CD14-positive monocyte (primary cell): ENCODE data around the gene TTC38. TPM values are rescaled to one million over a fixed set of nuclear protein-coding genes. Genes with fewer than 3 reads are reported as not detected.
A peak's percentile ranks its signal among the peaks of the same experiment; 100 is the strongest.

Experiments used
- DNase-seq, 3 donors: peaks; one replicate each; pipeline ENCODE4 v3.0.0-alpha.2; 2011 to 2022
- H2AFZ ChIP-seq: 2 replicates; pipeline ENCODE4 v1.6.0; 2012; ENCODE audit warnings: mild to moderate bottlenecking, low read depth, low read length, inconsistent platforms; ENCODE audit not compliant: insufficient read depth, poor library complexity, severe bottlenecking
- H3K27ac ChIP-seq, 2 donors: 1 replicate in 1 of 2; 2 replicates in 1 of 2; pipeline ENCODE4 v1.5.1; 2012 to 2013; ENCODE audit warnings: low read length in 2 of 2, control low read depth in 1 of 2, inconsistent platforms in 1 of 2, low read depth in 1 of 2, mild to moderate bottlenecking in 1 of 2
- H3K27me3 ChIP-seq, 2 donors: one replicate each; pipeline versions ENCODE4 v1.6.0 to v1.6.1; 2011 to 2013; ENCODE audit warnings: low read length in 2 of 2; ENCODE audit not compliant: control insufficient read depth in 2 of 2, insufficient read depth in 2 of 2
- H3K36me3 ChIP-seq, 2 donors: replicated peaks in 1 of 2; 1 replicate in 1 of 2; 2 replicates in 1 of 2; pipeline versions ENCODE4 v1.5.1 to v1.6.1; 2012 to 2013; ENCODE audit warnings: low read length in 2 of 2, control low read depth in 1 of 2, inconsistent platforms in 1 of 2, mild to moderate bottlenecking in 1 of 2; ENCODE audit not compliant: insufficient read depth in 2 of 2, control insufficient read depth in 1 of 2
- H3K4me1 ChIP-seq, 2 donors: 1 replicate in 1 of 2; 2 replicates in 1 of 2; pipeline versions ENCODE4 v1.5.1 to v1.6.1; 2012 to 2013; ENCODE audit warnings: low read length in 2 of 2, control low read depth in 1 of 2, inconsistent platforms in 1 of 2, mild to moderate bottlenecking in 1 of 2, moderate library complexity in 1 of 2; ENCODE audit not compliant: insufficient read depth in 2 of 2, control insufficient read depth in 1 of 2
- H3K4me2 ChIP-seq: replicated peaks from 2 replicates; pipeline ENCODE3; 2012; ENCODE audit warnings: low read length, moderate library complexity, mild to moderate bottlenecking; ENCODE audit not compliant: poor library complexity, severe bottlenecking; ENCODE audit errors: extremely low read depth
- H3K4me3 ChIP-seq, 3 experiments: fragments of 200-600 bp in 1 of 3; sonication (generic) in 1 of 3; replicated peaks in 1 of 3; 1 replicate in 2 of 3; 2 replicates in 1 of 3; pipeline ENCODE4 v1.5.1; 2011 to 2013; ENCODE audit warnings: low read length in 3 of 3, mild to moderate bottlenecking in 3 of 3, control low read depth in 2 of 3, low read depth in 2 of 3, inconsistent platforms in 1 of 3, moderate library complexity in 1 of 3
- H3K79me2 ChIP-seq: 2 replicates; pipeline ENCODE4 v1.6.0; 2012; ENCODE audit warnings: mild to moderate bottlenecking, control low read depth, inconsistent platforms, low read length, moderate library complexity; ENCODE audit not compliant: insufficient read depth
- H3K9ac ChIP-seq: 2 replicates; pipeline ENCODE4 v1.6.0; 2017; ENCODE audit warnings: low read length, mild to moderate bottlenecking; ENCODE audit not compliant: insufficient read depth, poor library complexity, severe bottlenecking
- H3K9me3 ChIP-seq, 2 donors: replicated peaks in 1 of 2; 1 replicate in 1 of 2; 2 replicates in 1 of 2; pipeline versions ENCODE4 v1.5.1 to v1.6.1; 2012 to 2013; ENCODE audit warnings: low read length in 2 of 2, control low read depth in 1 of 2; ENCODE audit not compliant: control insufficient read depth in 1 of 2, insufficient read depth in 1 of 2
- H4K20me1 ChIP-seq: 2 replicates; pipeline ENCODE4 v1.6.0; 2012; ENCODE audit warnings: mild to moderate bottlenecking, low read length, control low read depth, moderate library complexity; ENCODE audit not compliant: insufficient read depth
- H3K27ac Mint-ChIP-seq, 7 donors: one replicate each; pipeline ENCODE4 v1.8.0; 2020; ENCODE audit warnings: mild to moderate bottlenecking in 7 of 7, mixed read lengths in 7 of 7, moderate library complexity in 6 of 7, inconsistent platforms in 2 of 7
- H3K27me3 Mint-ChIP-seq, 3 donors: one replicate each; pipeline ENCODE4 v1.8.0; 2021 to 2022; ENCODE audit warnings: low read depth in 3 of 3, mild to moderate bottlenecking in 3 of 3, mixed read lengths in 3 of 3, moderate library complexity in 3 of 3, inconsistent platforms in 1 of 3
- H3K36me3 Mint-ChIP-seq, 2 donors: one replicate each; pipeline ENCODE4 v1.8.0; 2020; ENCODE audit warnings: mixed read lengths in 2 of 2, inconsistent platforms in 1 of 2, mild to moderate bottlenecking in 1 of 2
- H3K4me1 Mint-ChIP-seq: one replicate; pipeline ENCODE4 v1.8.0; 2020; ENCODE audit warnings: mild to moderate bottlenecking, mixed read lengths
- H3K4me3 Mint-ChIP-seq, 2 donors: one replicate each; pipeline ENCODE4 v1.8.0; 2020; ENCODE audit warnings: mild to moderate bottlenecking in 2 of 2, mixed read lengths in 2 of 2, moderate library complexity in 1 of 2
- H3K9me3 Mint-ChIP-seq, 7 donors: one replicate each; pipeline ENCODE4 v1.8.0; 2020 to 2022; ENCODE audit warnings: mixed read lengths in 7 of 7, mild to moderate bottlenecking in 6 of 7, moderate library complexity in 6 of 7, inconsistent platforms in 2 of 7
- WGBS: methylation state at CpG from one replicate; pipeline ENCODE4 v1.1.5; 2013; ENCODE audit warnings: missing lambda C conversion rate; ENCODE audit not compliant: insufficient coverage; 5-methylcytosine and 5-hydroxymethylcytosine counted together
- intact Hi-C, 2 donors: fragments of 100-400 bp; cut with micrococcal nuclease; formaldehyde crosslinking; loops; one replicate each; pipeline versions ENCODE4 v1.15.0 to v1.15.1; 2023
- polyA plus RNA-seq, 3 donors: library from polyadenylated mRNA; depleted of rRNA in 1 of 3; unstranded in 2 of 3; stranded (reverse) in 1 of 3; fragments of 300-500 nt in 2 of 3; fragments of >200 nt in 1 of 3; fragmentation: Illumina TruSeq in 2 of 3; gene quantifications; 1 replicate in 2 of 3; 2 replicates in 1 of 3; pipeline ENCODE4 v1.2.3, GENCODE V29; 2012 to 2021
- TF ChIP-seq, protein P1 (sequence below): fragments of 200-600 bp; IDR thresholded peaks from one replicate; pipeline ENCODE4 v1.8.0; 2022; ENCODE audit warnings: antibody characterized with exemption, mild to moderate bottlenecking

The TTC38 gene
- polyA plus RNA-seq, 3 donors: 14.7 to 22.5 (median 17.0) TPM

DNA sequence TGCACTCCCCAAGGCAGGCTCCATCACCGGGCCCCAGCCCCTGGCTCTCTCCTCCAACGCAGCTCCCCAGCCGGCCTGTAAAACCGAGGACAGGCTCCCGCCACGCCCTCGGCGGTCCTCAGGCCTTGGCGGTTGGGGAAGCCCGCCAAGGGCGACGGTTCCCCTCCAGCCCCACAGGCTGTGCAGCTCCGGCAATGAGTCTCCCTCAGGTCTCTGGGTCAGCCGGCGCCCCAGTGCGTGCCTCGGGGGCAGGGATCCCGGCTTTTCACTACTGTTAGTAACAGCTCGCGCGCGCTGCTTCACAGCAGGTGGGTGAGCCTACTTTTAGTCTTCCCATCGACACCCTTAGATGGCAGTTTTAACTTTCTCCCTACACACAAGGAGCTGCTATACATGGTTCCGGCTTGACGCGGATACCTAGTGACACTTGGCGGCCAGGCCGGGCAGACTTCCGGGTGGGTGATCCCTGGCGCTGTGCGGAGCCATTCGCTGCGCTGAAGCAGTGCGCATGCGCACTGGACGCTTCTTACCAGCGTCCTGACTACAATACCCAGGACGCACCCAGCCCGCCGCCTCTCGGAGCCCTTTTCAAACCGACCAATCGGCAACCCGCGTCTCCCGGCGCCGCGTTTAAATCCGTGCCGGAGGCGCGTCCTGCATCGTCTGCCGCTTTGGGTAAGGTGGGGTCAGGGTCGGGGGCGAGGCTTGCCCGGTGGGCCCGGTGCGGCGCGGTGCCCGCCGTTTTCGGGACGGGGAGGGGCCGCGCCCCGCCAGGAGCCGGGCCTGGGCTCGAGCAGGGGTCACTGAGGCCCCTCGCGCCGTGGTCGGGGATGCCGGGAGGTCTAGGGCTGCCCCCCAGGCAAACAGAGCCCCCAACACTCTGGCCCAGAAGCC lies 28.7 kb downstream of the TTC38 start, which contains the start of gene GTSE1:
TSS of gene GTSE1 (plus strand) at position 614 of the 894 bp plus-strand sequence. CDS start 531 bp downstream, outside the sequence.
- Mint-ChIP-seq H3K27ac (peak within 1 kb of the TSS; percentile 94 to 97 (median 96)), H3K36me3 (peaks cover 28 to 39% of the 10 kb centered on the region in 2 donors), H3K27me3 (no peaks in the 10 kb centered on the region), H3K4me3 (peak within 1 kb of the TSS; percentile 83 to 92), H3K9me3 (peaks cover 3 to 7% (median 7%) of the 10 kb centered on the region in 7 donors), H3K4me1 (peaks cover 49% of the 10 kb centered on the region)
- H3K9me3 ChIP-seq: peaks cover 0 to 9% of the 10 kb centered on the region in 2 donors
- peaks cover 18 to 36% of the 10 kb centered on the region in 2 donors for H3K36me3 ChIP-seq
- peak within 1 kb of the TSS; percentile 89 for H2AFZ ChIP-seq
- H4K20me1 ChIP-seq: no peaks in the 10 kb centered on the region
- H3K79me2 ChIP-seq: peaks cover 45% of the 10 kb centered on the region
- WGBS: 1% methylated on average over 74 of the region's 76 CpGs
- H3K27ac ChIP-seq: peak within 1 kb of the TSS; percentile 90 to 96
- peaks cover 35 to 47% of the 10 kb centered on the region in 2 donors for H3K4me1 ChIP-seq
- intact Hi-C loops: loop anchor here (1.0 to 10.0 kb wide), 4 partner anchors 38 to 302 kb away; partner anchors contain the start of gene TRMU (in 1 of the 2)
- H3K9ac ChIP-seq: peak within 1 kb of the TSS; percentile 75
- no peaks in the 10 kb centered on the region for H3K27me3 ChIP-seq
- peak within 1 kb of the TSS; percentile 52 to 84 (median 74) for H3K4me3 ChIP-seq
- peak; percentile 97 to 100 (median 99) for DNase-seq
- TF ChIP-seq, protein P1, sequence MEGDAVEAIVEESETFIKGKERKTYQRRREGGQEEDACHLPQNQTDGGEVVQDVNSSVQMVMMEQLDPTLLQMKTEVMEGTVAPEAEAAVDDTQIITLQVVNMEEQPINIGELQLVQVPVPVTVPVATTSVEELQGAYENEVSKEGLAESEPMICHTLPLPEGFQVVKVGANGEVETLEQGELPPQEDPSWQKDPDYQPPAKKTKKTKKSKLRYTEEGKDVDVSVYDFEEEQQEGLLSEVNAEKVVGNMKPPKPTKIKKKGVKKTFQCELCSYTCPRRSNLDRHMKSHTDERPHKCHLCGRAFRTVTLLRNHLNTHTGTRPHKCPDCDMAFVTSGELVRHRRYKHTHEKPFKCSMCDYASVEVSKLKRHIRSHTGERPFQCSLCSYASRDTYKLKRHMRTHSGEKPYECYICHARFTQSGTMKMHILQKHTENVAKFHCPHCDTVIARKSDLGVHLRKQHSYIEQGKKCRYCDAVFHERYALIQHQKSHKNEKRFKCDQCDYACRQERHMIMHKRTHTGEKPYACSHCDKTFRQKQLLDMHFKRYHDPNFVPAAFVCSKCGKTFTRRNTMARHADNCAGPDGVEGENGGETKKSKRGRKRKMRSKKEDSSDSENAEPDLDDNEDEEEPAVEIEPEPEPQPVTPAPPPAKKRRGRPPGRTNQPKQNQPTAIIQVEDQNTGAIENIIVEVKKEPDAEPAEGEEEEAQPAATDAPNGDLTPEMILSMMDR: no peak
- peak within 1 kb of the TSS; percentile 95 for H3K4me2 ChIP-seq

DNA sequence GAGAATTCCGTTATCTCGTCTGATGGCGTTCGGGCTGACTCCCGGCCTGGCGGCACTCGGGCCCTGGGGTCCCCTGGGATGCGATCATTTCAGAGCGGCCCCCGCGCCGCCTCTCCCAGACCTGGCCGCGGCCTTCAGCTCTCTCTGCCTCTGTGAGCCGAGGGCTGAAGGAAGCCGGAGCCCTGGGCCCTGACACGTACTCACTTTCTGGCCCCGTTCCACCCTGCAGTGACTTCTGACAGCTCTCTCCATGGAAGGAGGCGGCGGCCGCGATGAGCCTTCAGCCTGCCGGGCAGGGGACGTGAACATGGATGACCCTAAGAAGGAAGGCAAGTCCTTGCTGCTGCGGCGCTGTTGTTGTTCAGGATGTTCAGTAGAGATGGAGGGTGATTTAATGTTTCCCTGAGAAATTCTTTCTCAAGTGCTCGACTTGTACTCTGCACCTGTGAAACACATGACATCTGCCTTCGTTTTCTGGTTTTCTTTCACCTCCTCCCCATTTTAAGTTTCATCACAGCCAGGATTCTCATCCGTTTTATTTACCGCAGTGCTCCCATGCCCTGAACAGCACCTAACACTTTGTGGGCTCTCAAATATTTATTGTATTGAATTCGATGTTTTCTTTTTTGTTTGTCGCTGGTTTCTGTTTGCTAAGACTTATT lies 29.5 kb downstream of the TTC38 start:
- TF ChIP-seq, protein P1: no peak
- Mint-ChIP-seq H3K27me3 (no peaks in the 10 kb centered on the region), H3K36me3 (peaks cover 24 to 37% of the 10 kb centered on the region in 2 donors), H3K4me1 (peaks cover 48% of the 10 kb centered on the region), H3K4me3 (peak overlapping the region; percentile 72 to 77), H3K9me3 (peaks cover 0 to 3% (median 0%) of the 10 kb centered on the region in 7 donors), H3K27ac (peak overlapping the region in 2 of 7 donors; percentile 48 to 83)
- no peak for DNase-seq
- H3K36me3 ChIP-seq: peaks cover 16 to 30% of the 10 kb centered on the region in 2 donors
- no peaks in the 10 kb centered on the region for H3K27me3 ChIP-seq
- H3K27ac ChIP-seq: no peak overlapping the region
- peak overlapping the region; percentile 95 for H3K4me2 ChIP-seq
- H3K9me3 ChIP-seq: peaks cover 0 to 1% of the 10 kb centered on the region in 2 donors
- H3K9ac ChIP-seq: peak overlapping the region; percentile 75
- H3K4me3 ChIP-seq: peak overlapping the region; percentile 46 to 84 (median 74)
- H2AFZ ChIP-seq: peak overlapping the region; percentile 89
- intact Hi-C loops: loop anchor here (2.0 to 10.0 kb wide), 3 partner anchors 38 to 302 kb away; partner anchors contain the start of gene TRMU (in 1 of the 2)
- H3K79me2 ChIP-seq: peaks cover 52% of the 10 kb centered on the region
- 3% methylated on average over 24 of the region's 32 CpGs for WGBS
- no peaks in the 10 kb centered on the region for H4K20me1 ChIP-seq
- peaks cover 35 to 47% of the 10 kb centered on the region in 2 donors for H3K4me1 ChIP-seq
